Measurements from ENCODE around the gene SSTR3. TPM values are rescaled to one million over a fixed set of nuclear protein-coding genes. Genes with fewer than 3 reads are reported as not detected.

The SSTR3 gene
- total and polyA plus RNA-seq, 2 of the 13 experiments (the other 11 are each of a cell fraction or from before 2014, with no cell fraction given): 0.08 to 0.64 TPM

DNA sequence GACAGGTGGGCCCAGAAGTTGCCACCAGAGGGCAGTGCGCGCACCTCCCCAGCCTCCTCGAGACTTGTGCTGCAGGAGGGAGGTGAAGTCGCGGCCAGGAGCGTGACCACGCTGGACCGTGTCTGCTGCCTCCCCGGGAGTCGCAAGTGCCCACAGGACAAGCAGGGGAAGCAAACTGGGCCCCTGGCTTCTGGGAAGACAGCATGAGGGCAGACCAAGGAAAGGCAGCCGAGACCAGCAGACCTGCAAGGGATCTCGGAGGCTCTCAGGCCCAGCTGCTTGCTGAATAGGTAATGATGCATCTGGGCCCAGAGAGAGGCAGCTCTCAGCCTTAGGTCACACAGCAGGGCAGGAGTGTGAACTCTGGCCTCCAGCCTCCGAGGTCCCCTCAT is 45.6 kb downstream of the SSTR3 start:
- Histone ChIP-seq H3K4me1 (ENCODE audit: insufficient read depth, low read length) (peaks cover 42% of the 10 kb centered on the region), H3K9me3 (ENCODE audit: low read length) (no peaks in the 10 kb centered on the region), H3K27me3 (ENCODE audit: control insufficient read depth in 1 of 2, insufficient read depth in 2 of 2, low read length in 2 of 2) (peaks cover 6 to 18% of the 10 kb centered on the region in 2 experiments; a peak in 3 of 5 replicates), H3K27ac (ENCODE audit: extremely low read length, insufficient read depth, low read length) (no peak overlapping the region), H3K36me3 (replicated peaks in 1 of 2; ENCODE audit: control insufficient read depth in 1 of 2, insufficient read depth in 2 of 2, low read length in 2 of 2) (no peaks in the 10 kb centered on the region), H3K4me2 (ENCODE audit: low read depth, low read length) (peak overlapping the region; percentile 78), H3K79me2 (ENCODE audit: insufficient read depth, low read length) (no peaks in the 10 kb centered on the region), H3K9ac (ENCODE audit: insufficient read depth, low read depth, low read length) (no peak overlapping the region), H4K20me1 (ENCODE audit: insufficient read depth, low read length) (no peaks in the 10 kb centered on the region), H3K4me3 (replicated peaks in 1 of 3; ENCODE audit: insufficient read depth in 1 of 3, low read depth in 2 of 3, low read length in 3 of 3) (peak overlapping the region in 1 of 3 experiments; percentile 44; a peak in 1 of 6 replicates), H2AFZ (ENCODE audit: low read length) (no peak overlapping the region)
- ChIA-PET CTCF (ENCODE audit: low intra/inter-chr PET ratio, low total read pairs) (interaction anchor here (1.7 to 3.5 kb wide), 2 partner anchors 32 to 94 kb away, joined by 10 to 57 read pairs; no protein-coding TSS in a partner anchor), POLR2A (interaction anchor here (1.1 kb wide), 1 partner anchor 31 kb away, joined by 4 read pairs; no protein-coding TSS in a partner anchor)
- FAIRE-seq (peak; percentile 75), ATAC-seq (peak; percentile 87), DNase-seq (ENCODE audit: low spot score) (peak; percentile 42)
- no TSS peak for BruUV-seq (replicated peaks)
- in situ Hi-C loops (cut with HindIII; ENCODE audit: extremely low pct_ligation_motif_present, low pct_unique_long_range_greater_than_20kb) (no loop called here), intact Hi-C loops (cut with micrococcal nuclease; ENCODE audit: unreplicated experiment) (loop anchor here (1.0 kb wide), 1 partner anchor 31 kb away; no protein-coding TSS in a partner anchor)
- 60% methylated on average over 1 of the region's 13 CpGs for WGBS (ENCODE audit: low lambda C conversion rate)
- TF ChIP-seq, protein P1, sequence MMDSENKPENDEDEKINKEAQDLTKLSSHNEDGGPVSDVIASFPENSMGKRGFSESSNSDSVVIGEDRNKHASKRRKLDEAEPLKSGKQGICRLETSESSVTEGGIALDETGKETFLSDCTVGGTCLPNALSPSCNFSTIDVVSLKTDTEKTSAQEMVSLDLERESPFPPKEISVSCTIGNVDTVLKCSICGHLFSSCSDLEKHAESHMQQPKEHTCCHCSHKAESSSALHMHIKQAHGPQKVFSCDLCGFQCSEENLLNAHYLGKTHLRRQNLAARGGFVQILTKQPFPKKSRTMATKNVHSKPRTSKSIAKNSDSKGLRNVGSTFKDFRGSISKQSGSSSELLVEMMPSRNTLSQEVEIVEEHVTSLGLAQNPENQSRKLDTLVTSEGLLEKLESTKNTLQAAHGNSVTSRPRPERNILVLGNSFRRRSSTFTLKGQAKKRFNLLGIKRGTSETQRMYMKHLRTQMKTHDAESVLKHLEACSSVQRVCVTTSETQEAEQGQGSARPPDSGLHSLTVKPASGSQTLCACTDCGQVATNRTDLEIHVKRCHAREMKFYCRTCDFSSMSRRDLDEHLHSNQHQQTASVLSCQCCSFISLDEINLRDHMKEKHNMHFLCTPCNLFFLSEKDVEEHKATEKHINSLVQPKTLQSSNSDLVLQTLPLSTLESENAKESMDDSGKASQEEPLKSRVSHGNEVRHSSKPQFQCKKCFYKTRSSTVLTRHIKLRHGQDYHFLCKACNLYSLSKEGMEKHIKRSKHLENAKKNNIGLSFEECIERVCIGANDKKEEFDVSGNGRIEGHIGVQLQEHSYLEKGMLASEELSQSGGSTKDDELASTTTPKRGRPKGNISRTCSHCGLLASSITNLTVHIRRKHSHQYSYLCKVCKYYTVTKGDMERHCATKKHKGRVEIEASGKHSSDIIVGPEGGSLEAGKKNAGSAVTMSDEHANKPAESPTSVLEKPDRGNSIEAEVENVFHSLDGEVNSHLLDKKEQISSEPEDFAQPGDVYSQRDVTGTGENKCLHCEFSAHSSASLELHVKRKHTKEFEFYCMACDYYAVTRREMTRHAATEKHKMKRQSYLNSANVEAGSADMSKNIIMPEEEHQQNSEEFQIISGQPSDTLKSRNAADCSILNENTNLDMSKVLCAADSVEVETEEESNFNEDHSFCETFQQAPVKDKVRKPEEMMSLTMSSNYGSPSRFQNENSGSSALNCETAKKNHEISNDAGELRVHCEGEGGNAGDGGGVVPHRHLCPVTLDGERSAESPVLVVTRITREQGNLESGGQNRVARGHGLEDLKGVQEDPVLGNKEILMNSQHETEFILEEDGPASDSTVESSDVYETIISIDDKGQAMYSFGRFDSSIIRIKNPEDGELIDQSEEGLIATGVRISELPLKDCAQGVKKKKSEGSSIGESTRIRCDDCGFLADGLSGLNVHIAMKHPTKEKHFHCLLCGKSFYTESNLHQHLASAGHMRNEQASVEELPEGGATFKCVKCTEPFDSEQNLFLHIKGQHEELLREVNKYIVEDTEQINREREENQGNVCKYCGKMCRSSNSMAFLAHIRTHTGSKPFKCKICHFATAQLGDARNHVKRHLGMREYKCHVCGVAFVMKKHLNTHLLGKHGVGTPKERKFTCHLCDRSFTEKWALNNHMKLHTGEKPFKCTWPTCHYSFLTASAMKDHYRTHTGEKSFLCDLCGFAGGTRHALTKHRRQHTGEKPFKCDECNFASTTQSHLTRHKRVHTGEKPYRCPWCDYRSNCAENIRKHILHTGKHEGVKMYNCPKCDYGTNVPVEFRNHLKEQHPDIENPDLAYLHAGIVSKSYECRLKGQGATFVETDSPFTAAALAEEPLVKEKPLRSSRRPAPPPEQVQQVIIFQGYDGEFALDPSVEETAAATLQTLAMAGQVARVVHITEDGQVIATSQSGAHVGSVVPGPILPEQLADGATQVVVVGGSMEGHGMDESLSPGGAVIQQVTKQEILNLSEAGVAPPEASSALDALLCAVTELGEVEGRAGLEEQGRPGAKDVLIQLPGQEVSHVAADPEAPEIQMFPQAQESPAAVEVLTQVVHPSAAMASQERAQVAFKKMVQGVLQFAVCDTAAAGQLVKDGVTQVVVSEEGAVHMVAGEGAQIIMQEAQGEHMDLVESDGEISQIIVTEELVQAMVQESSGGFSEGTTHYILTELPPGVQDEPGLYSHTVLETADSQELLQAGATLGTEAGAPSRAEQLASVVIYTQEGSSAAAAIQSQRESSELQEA (CRISPR knock-in tag; IDR thresholded peaks at IDR 0.05; ENCODE audit: not compliant biosample characterization): no peak
- TF ChIP-seq ZNF878 (CRISPR knock-in tag; IDR thresholded peaks at IDR 0.05) (no peak), SRF (IDR thresholded peaks at IDR 0.05; ENCODE audit: low read depth, low read length) (no peak), AHR (CRISPR knock-in tag; IDR thresholded peaks at IDR 0.05) (no peak), ZNF567 (CRISPR knock-in tag; IDR thresholded peaks at IDR 0.05; ENCODE audit: borderline replicate concordance) (no peak), MEIS2 (CRISPR knock-in tag; IDR thresholded peaks at IDR 0.05) (0 out of 2 replicates have a peak, but pooled peaks have one; percentile 46), NR3C1 (CRISPR knock-in tag; IDR thresholded peaks at IDR 0.05) (no peak), KMT2A (CRISPR knock-in tag; IDR thresholded peaks at IDR 0.05) (no peak), CREM (IDR thresholded peaks at IDR 0.05) (no peak), CREM (CRISPR knock-in tag; IDR thresholded peaks at IDR 0.05) (no peak), ZNF563 (CRISPR knock-in tag; IDR thresholded peaks at IDR 0.05) (no peak), ZNF788 (CRISPR knock-in tag; IDR thresholded peaks at IDR 0.05; ENCODE audit: borderline replicate concordance) (no peak)
- TF ChIP-seq, protein P2, sequence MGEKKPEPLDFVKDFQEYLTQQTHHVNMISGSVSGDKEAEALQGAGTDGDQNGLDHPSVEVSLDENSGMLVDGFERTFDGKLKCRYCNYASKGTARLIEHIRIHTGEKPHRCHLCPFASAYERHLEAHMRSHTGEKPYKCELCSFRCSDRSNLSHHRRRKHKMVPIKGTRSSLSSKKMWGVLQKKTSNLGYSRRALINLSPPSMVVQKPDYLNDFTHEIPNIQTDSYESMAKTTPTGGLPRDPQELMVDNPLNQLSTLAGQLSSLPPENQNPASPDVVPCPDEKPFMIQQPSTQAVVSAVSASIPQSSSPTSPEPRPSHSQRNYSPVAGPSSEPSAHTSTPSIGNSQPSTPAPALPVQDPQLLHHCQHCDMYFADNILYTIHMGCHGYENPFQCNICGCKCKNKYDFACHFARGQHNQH (CRISPR knock-in tag; IDR thresholded peaks at IDR 0.05): no peak
- TF ChIP-seq, protein P3, sequence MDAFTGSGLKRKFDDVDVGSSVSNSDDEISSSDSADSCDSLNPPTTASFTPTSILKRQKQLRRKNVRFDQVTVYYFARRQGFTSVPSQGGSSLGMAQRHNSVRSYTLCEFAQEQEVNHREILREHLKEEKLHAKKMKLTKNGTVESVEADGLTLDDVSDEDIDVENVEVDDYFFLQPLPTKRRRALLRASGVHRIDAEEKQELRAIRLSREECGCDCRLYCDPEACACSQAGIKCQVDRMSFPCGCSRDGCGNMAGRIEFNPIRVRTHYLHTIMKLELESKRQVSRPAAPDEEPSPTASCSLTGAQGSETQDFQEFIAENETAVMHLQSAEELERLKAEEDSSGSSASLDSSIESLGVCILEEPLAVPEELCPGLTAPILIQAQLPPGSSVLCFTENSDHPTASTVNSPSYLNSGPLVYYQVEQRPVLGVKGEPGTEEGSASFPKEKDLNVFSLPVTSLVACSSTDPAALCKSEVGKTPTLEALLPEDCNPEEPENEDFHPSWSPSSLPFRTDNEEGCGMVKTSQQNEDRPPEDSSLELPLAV (CRISPR knock-in tag; conservative IDR thresholded peaks at IDR 0.05; ENCODE audit: low read depth): no peak
